Stimulated activated CD4-positive, alpha-beta T cell treated with anti-CD3 and anti-CD28 coated beads, Interleukin-2, amount 100 ng/mL, for 48 hours (primary cell): ENCODE measurements around the gene GATB.

Source experiments
- DNase-seq, 2 donors: peaks; one replicate each; pipeline ENCODE4 v3.0.0-alpha.2; 2020

GATB gene

DNA sequence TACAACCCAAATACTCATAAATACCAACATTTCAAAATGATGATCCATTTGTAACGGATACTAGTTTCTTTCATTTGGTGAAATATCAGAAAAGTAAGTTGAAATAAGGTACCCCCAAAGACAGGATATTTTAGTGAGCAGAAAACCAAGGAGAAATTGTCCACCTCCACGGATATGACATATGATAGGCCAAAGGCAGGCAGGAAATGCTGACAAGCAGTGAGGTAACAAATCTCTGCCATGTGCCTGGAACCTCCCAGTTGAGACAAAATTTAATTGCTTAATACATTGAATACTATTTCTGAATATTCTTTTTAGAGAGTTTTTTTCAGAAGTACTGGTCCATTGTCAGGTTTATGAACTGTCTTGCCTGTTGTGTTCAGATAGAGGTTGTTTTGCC is 118.8 kb downstream of the GATB start:
- no peak for DNase-seq

DNA sequence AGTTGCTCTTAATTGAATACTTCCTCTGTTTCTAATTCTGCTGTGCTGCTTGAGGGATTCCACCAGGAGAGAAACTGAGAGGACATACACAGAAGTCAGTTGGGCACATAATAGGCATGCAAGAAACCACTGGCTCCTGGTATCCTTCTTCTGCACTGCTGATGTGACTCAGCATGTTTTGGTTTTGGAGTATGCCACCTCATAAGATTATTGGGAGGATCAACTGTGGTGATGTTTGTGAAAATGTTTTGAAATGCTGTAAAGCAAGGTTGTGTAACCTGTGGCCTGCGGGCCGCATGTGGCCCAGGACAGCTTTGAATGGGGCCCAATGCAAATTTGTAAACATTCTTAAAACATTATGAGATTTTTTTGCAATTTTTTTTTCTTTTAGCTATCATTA is 119.6 kb downstream of the GATB start:
- DNase-seq: no peak

DNA sequence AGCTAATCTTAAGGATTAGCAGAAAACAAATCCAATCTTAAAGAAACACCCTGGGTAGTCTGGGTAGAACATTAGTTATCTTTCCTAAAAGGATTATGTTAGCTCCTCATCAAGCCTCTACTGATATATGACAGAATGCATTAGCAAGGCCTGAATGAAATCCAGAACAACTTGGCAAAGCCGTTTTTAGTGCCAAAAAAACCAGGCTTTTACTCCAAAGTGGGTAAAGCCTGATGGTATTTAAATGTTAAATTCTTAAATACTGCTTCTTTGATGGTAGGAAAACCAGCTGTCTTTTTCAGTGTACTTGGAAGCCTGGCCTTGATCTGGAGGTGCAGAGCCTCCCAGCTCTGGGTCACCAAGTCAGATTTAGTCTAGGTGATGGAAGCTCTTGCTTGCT is 120.4 kb downstream of the GATB start:
- DNase-seq: no peak

DNA sequence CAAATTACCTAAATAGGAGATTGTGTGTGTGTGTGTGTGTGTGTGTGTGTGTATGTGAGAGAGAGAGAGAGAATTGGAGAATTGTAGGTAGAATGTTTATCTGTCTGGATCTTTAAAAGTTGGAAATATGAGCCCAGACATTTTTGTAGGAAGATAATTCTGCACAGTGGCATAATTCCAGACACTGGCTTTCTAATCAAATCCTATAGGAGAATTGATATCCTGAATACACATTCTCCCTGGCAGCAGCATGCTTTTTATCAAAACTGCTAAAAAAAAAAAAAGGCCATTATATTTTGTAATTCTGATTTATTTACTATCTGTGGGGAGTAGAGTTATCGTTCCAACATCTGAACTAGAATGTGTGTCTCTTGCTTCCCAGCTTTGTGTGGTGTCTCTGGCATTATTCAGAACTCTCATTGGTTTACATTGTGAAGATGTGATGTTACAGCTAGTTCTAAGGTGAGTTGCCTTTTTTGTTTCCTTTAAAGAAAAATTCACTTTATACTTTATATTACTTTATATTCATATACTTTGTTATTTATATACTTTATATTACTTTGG is 122.4 kb downstream of the GATB start:
- DNase-seq: no peak

DNA sequence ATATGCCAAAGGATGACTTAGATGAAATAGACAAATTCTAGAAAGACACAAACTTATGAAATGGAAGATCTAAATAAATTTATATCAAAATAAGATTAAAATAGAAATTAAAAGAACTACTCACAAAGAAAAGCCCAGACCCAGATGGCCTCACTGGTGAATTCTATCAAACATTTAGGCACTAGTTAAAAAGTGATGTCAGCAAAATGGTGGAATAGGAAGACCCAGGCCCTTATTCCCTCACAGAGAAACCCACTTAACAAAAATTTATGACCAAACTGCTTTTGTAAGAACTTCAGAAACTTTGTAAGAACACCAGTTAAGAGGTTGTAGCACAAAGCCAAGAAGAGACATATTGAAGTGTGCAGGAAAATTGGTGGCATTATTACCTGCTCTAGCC is 129.5 kb downstream of the GATB start:
- DNase-seq: no peak

DNA sequence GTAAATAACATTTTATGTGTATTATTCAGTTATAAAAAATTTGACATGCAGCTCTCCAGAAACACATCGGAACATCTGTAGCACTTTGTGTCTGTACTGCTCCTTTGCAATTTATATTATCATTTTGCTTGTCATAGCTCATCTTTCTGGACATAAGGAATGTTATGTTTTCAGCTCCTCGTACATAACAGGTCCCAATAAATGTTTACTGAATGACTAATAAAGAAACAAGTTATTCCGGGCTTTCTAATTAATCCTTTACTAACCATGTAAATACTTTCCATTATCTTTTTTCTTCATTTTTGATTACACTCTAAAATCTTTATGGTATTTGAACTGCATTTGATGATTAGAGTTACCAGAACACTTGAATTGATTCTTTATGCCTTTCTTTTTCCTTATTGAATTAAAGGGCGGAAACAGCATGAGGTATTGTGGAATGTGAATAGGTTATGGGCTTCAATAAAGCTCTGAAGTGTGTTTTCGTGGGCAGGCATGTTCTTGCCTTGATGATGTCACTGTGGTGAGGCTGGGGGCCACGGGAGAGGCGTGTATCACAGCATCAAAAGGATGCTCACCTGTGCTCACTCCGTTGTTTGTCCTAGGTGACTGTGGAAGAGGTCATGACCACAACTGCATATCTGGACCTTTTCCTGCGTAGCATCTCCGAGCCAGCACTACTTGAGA is 131.6 kb downstream of the GATB start:
- DNase-seq: no peak

DNA sequence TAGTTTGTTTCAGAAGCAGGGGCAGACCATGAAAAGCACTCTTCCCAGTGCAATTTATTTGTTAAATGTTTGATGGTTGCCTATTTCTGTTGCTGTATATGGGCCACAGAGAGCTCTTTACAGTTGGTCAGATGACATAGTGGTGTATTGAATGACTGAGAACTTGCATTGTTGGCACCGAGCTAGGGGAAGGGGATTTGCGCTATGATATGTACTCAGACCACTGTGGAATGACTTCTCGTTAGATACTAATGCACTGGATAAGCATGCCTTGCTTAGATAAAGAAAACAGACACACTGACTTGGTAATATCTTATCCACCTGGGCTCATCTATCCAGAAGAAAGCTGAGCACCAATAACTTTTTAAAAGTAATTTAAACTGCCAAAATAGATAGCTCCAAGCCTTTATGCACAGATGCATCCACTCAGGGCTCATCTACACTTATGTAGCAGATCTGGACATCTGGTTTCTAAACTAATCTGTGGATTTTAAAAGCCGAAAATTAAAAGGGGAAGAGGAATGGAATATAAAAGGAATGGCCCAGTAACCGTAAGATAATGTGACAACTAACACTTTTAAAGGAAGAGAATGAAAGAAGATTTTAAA is 132.7 kb downstream of the GATB start:
- no peak for DNase-seq

DNA sequence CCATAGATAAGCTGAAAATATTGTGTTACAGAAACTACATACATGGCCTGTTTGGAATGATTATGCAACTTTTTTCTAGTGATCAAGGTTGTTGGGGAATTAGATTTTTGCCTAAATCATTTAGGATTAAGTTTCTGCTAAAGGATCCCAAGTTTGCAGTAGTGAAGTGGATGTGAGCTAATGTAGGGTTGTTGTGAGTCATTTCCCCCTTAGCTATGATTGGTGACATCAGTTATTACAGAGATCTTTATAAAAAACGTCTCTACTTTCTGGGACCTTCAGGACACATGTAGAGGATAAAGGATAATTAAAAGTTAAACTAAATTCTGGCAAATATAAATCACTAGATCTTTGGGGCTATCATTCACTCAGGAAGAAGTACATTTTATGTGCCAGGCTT is 133.3 kb downstream of the GATB start:
- no peak for DNase-seq

DNA sequence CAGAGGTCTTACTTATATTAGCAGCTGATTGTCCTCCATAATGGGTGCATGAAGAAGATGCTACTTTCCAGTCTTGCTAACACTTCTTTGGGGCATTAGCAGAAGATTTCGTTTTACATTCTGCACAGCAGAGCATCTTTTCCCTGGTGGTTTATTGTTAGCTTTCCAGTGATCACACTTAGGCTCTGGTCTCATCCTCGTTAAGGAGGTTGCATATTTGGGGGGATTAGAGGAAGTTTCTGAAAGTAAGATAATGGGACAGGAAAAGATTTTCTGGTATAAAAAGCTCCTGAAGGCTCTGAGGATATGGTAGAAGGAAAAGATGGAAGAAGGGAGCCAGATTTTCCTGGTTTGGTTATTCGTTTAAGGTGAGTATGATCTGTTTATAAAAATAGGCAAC is 134.1 kb downstream of the GATB start:
- no peak for DNase-seq

DNA sequence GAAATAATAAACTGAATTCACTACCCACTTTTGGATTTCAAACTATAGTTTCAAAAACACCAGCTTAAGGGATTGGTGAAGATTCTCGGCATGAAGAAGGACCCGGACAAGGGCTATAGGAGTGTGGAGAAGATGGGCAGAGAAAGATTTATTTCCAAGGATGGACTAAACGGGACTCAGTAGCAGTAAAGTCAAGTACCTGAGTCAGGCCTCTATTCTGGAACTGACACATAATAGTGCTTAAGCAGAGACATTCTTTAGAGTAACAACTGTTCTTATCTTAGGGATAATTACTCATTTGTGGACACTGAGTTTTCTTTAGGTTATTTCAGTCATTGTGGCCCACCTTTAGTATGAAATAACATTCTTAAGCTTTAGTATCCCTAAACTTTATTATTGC is 134.6 kb downstream of the GATB start:
- DNase-seq: no peak

DNA sequence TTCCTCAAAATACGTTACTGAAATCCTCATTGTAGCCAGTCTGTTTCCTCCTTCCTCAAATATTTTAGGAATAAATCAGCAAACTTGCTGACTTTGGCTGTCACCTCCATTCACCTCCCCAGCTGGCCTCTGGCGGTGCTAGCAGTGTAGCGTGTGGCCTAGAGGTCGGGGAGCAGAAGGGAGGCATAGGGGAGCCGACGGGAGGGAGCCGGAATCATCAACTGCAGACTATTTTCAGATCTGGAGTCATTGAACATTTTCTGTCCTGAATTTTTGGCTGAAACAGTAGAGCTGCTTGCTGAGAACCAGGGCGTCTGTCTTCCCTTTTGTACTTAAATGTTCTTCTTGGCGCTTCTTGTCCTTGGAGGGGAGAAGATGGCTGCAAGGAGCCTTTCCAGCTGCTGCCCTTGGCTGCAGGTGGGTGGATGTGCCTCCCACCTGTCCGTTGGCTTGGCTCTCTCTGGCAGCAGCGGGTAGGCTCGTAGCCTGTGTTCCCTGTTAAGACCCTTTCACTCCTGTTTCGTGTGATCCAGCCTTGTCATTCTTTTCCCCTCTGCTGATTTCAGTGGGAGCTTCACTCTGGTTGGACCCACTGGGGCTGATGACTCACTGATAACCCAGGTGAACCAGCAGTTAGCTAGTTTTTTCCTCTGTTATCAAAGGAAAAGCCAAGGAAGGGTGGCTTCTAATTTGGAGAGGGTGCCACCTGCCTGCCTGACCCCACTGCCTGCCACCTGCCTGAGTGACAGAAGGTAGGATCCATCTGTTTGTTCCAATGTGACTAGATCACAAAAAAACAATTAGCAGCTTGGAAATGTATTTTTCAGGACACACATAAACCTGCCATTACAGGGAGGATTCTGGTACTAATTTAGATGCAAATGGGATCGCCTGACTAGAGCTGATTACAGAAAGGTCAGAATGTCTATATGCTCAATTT is 135.9 kb downstream of the GATB start:
- DNase-seq: no peak
